Measurements from ENCODE around the gene TTC19.

Gene TTC19

DNA sequence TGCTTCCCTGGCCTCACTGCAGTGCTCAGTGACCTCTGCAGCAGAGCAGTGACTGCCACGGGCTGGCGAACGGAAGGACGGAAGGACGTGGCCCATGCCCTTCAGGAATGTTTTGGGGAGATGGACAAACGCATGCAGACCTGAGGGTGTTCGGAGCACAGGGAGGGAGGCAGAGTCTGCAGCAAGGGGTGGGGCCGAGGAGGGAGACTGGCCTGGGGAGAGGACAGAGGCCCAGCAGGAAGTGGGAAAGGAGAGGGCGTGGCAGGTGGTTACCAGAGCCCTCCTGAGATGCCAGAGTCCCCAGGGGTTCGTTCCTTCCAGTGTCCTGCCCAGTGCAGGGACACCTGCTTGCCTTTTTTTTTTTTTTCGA lies 32.8 kb upstream of the TTC19 start:
- Histone ChIP-seq H3K4me3 (ENCODE audit: low read length, poor library complexity, severe bottlenecking) (no peak overlapping the region), H3F3A (ENCODE audit: low read depth) (no peaks in the 10 kb centered on the region), H3K36me3 (ENCODE audit: insufficient read depth, low read length) (no peaks in the 10 kb centered on the region), H3K9ac (ENCODE audit: low read depth, low read length, poor library complexity, severe bottlenecking) (no peak overlapping the region), H2AFZ (ENCODE audit: low read length) (peak overlapping the region; percentile 46; the same call in 1 of the 2 replicates), H3K27me3 (ENCODE audit: insufficient read depth, low read length, poor library complexity, severe bottlenecking) (no peaks in the 10 kb centered on the region), H3K9me2 (replicated peaks; ENCODE audit: low read depth, low read length) (no peaks in the 10 kb centered on the region), H3K9me3 (ENCODE audit: insufficient read depth, low read depth, low read length) (no peaks in the 10 kb centered on the region), H4K20me1 (ENCODE audit: insufficient read depth, low read length, poor library complexity, severe bottlenecking) (no peaks in the 10 kb centered on the region), H3K79me2 (ENCODE audit: insufficient read depth, low read length) (no peaks in the 10 kb centered on the region), H3K4me1 (ENCODE audit: insufficient read depth, low read length, poor library complexity, severe bottlenecking) (peaks cover 17% of the 10 kb centered on the region), H3K4me2 (ENCODE audit: low read depth, low read length, poor library complexity, severe bottlenecking) (peak overlapping the region; percentile 16)
- no peak for TF ChIP-seq EZH2phosphoT487 (IDR thresholded peaks at IDR 0.05; ENCODE audit: borderline replicate concordance)
- TF ChIP-seq, protein P1, sequence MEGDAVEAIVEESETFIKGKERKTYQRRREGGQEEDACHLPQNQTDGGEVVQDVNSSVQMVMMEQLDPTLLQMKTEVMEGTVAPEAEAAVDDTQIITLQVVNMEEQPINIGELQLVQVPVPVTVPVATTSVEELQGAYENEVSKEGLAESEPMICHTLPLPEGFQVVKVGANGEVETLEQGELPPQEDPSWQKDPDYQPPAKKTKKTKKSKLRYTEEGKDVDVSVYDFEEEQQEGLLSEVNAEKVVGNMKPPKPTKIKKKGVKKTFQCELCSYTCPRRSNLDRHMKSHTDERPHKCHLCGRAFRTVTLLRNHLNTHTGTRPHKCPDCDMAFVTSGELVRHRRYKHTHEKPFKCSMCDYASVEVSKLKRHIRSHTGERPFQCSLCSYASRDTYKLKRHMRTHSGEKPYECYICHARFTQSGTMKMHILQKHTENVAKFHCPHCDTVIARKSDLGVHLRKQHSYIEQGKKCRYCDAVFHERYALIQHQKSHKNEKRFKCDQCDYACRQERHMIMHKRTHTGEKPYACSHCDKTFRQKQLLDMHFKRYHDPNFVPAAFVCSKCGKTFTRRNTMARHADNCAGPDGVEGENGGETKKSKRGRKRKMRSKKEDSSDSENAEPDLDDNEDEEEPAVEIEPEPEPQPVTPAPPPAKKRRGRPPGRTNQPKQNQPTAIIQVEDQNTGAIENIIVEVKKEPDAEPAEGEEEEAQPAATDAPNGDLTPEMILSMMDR (conservative IDR thresholded peaks at IDR 0.05; ENCODE audit: low read length), result no peak

DNA sequence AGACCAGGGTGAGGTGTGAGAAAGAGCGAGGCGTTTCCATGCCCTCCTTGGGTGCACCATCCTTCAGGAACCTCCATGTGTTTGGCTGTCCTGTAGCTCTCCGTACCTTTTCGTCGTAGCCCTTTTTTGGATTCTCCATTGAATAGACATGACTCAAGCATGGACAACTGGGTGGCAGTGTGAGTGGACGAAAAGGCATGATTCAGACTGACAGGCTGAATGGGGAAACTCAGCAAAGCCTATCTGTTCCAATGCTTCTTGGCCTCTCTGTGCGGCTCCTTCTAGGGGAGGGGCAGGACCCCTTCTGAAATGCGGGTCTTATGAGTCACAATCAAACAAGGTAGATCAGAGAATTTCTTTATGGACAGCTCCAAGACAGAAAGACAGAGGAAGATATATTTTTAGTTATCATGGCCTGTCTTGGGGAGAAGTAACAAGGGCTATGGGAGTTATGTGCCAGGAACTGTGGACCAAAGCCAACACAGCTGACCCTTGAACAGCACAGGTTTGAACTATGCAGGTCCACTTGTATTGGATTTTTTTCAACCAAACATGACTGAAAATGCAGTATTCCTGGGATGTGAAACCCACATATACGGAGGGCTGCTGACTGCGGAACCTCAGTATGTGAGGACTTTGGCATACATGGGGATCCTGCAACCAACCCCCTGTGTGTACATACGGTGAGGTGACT lies 31.8 kb upstream of the TTC19 start:
- no peak overlapping the region for H3K4me2 ChIP-seq (ENCODE audit: low read depth, low read length, poor library complexity, severe bottlenecking)
- H3K4me1 ChIP-seq (ENCODE audit: insufficient read depth, low read length, poor library complexity, severe bottlenecking), result peaks cover 17% of the 10 kb centered on the region
- H3K79me2 ChIP-seq (ENCODE audit: insufficient read depth, low read length), result no peaks in the 10 kb centered on the region
- H3K4me3 ChIP-seq (ENCODE audit: low read length, poor library complexity, severe bottlenecking), result no peak overlapping the region
- no peaks in the 10 kb centered on the region for H4K20me1 ChIP-seq (ENCODE audit: insufficient read depth, low read length, poor library complexity, severe bottlenecking)
- no peaks in the 10 kb centered on the region for H3K27me3 ChIP-seq (ENCODE audit: insufficient read depth, low read length, poor library complexity, severe bottlenecking)
- H3K9ac ChIP-seq (ENCODE audit: low read depth, low read length, poor library complexity, severe bottlenecking), result no peak overlapping the region
- no peaks in the 10 kb centered on the region for H3K9me3 ChIP-seq (ENCODE audit: insufficient read depth, low read depth, low read length)
- H3F3A ChIP-seq (ENCODE audit: low read depth), result no peaks in the 10 kb centered on the region
- H3K9me2 ChIP-seq (replicated peaks; ENCODE audit: low read depth, low read length), result no peaks in the 10 kb centered on the region
- H2AFZ ChIP-seq (ENCODE audit: low read length), result no peak overlapping the region
- TF ChIP-seq, protein P1 (conservative IDR thresholded peaks at IDR 0.05; ENCODE audit: low read length), result no peak
- no peak for TF ChIP-seq EZH2phosphoT487 (IDR thresholded peaks at IDR 0.05; ENCODE audit: borderline replicate concordance)
- H3K36me3 ChIP-seq (ENCODE audit: insufficient read depth, low read length), result no peaks in the 10 kb centered on the region

DNA sequence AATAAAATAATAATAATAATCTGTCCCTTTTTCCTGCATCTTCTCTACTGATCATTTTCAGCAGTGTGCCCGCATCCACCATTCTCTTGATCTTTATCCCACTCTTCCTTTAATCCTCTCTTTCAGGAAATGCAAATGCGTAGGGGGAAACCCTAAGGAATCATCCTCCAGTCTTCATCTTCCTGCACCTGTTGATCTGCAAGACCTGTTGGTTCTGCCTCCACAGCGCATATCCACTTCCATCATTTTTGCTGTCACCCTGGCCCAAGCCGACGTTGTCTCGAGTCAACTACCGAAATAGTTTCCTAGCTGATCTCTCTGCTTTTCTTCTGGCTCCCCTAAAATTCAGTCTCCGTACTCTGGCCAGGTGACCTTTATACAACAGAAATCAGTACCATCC lies 30.2 kb upstream of the TTC19 start:
- Histone ChIP-seq H3K79me2 (ENCODE audit: insufficient read depth, low read length) (no peaks in the 10 kb centered on the region), H4K20me1 (ENCODE audit: insufficient read depth, low read length, poor library complexity, severe bottlenecking) (no peaks in the 10 kb centered on the region), H3K9ac (ENCODE audit: low read depth, low read length, poor library complexity, severe bottlenecking) (no peak overlapping the region), H3K9me2 (replicated peaks; ENCODE audit: low read depth, low read length) (no peaks in the 10 kb centered on the region), H3K9me3 (ENCODE audit: insufficient read depth, low read depth, low read length) (no peaks in the 10 kb centered on the region), H3K4me3 (ENCODE audit: low read length, poor library complexity, severe bottlenecking) (no peak overlapping the region), H3K27me3 (ENCODE audit: insufficient read depth, low read length, poor library complexity, severe bottlenecking) (no peaks in the 10 kb centered on the region), H3K4me2 (ENCODE audit: low read depth, low read length, poor library complexity, severe bottlenecking) (no peak overlapping the region), H2AFZ (ENCODE audit: low read length) (no peak overlapping the region), H3K4me1 (ENCODE audit: insufficient read depth, low read length, poor library complexity, severe bottlenecking) (peaks cover 17% of the 10 kb centered on the region), H3K36me3 (ENCODE audit: insufficient read depth, low read length) (no peaks in the 10 kb centered on the region), H3F3A (ENCODE audit: low read depth) (no peaks in the 10 kb centered on the region)
- TF ChIP-seq, protein P1 (conservative IDR thresholded peaks at IDR 0.05; ENCODE audit: low read length), result no peak
- no peak for TF ChIP-seq EZH2phosphoT487 (IDR thresholded peaks at IDR 0.05; ENCODE audit: borderline replicate concordance)

Data from Loucy (cell line).